RCC 7860 (cell line): ENCODE measurements around the gene CARD14.
"Not testable (repeated sequence)": the region's sequence is repeated elsewhere in the genome, so short reads cannot be mapped to it uniquely, and the experiment has no call there.

ENCODE experiments used
- DNase-seq: peaks from one replicate; pipeline ENCODE4 v3.0.0-alpha.2; 2015; ENCODE audit warnings: low spot score
- FAIRE-seq: peaks from 2 replicates; lab custom pipeline; 2012; peaks lifted over from hg19 to GRCh38; lab: Jason Lieb, UNC

Gene CARD14

DNA sequence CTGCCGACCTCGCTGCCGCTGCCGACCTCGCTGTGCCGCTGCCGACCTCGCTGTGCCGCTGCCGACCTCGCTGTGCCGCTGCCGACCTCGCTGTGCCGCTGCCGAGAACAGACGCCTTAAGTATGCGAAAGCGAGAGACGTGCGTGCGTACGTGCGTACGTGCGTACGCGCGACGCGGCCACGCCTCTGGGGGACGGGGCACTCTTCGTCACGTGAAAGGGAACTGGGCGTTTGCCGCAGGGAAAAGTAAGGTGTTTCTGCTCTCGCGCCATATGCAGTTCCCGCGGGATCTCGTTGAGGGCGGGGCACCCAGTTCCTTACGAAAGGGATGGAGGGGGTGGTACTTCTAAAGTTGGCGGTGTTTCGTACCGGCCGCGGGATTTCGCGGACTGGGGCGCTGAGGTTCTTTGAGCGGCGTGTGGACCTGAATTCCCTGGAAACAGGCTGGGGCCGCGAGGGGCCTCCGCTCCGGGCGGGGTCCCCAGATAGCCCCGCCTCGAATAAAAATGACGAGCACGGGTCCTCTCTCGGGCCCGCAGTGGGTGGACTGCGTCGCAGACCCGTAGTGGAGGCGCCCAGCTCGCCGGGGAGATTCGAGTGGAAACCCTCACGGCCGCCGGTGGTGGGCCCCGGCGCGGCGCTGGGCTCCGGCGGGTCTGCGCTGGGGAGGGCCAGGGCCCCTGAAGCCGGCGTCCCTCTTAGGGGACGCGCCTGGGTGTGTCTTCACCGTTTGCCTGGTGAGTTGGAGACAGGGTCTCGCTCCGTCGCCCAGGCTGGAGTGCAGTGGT is 22.6 kb upstream of the CARD14 start, which contains the start of gene EIF4A3:
Gene EIF4A3, minus strand, starts transcription at position 94 of the 788 bp plus-strand sequence. CDS start 167 bp downstream, outside the sequence.
- DNase-seq: peak; percentile 97
- FAIRE-seq: peak; percentile 94

DNA sequence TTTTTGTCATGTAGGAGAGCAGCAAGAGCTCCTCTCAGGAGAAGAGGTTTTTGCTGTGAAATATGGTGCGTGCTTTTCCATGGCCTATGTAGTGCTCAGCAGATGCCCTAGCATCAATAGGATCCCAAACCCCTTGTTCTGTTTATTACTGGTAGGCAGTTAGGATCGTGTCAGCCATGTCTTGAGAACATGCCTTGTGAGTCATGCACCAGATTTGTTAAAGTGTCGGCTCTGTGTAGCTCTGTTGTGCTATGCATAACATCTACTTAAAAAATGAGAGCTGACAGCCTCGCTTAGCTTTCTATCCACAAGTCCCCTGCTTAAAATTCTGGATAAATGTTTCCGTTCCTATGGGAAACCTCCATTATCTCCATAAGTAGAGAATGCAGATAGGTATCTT is 18.5 kb upstream of the CARD14 start:
- FAIRE-seq (no peak), DNase-seq (no peak)

DNA sequence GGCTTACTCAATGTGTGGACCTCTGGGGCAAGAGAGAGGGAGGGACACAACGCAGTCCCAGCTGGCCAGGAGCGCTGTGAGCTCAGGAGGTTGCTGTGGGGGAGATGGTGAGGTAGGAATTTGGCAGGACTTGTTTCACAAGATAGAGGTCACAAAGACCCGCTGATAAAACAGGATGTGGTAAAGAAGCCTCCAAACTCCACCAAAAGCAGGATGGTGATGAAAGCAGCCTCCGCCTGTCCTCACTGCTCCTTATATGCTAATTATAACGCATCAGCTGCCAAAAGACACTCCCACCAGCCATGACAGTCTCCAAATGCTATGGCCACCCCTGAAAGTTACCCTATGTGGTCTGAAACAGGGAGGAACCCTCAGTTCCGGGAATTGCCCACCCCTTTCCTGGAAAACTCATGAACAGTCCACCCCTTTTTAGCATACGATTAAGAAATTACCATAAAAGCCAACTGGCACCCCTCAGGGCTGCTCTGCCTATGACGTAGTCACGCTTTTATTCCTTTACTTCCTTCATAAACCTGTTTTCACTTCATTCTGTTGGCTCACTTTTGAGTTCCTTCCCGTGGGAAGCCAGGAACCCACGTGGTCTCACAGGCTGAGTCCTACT is 17.6 kb upstream of the CARD14 start:
- FAIRE-seq (no peak), DNase-seq (no peak)

DNA sequence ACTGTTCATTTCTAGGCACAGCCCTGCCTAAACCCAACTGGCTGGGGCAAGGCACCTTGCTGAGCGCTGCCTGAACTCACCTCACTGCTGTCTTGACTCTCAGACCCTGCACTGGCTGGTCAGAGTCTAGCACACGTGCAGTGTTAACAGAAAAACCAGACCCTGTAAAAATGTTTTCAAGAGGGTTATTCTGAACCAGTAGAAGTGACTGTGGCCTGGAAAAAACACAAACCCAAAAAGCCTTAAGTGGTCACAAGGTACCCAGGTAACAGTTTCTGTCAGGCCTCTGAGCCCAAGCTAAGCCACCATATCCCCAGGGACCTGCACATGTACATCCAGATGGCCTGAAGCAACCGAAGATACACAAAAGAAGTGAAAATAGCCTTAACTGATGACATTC is 16.8 kb upstream of the CARD14 start:
- no peak for DNase-seq
- FAIRE-seq: no peak

DNA sequence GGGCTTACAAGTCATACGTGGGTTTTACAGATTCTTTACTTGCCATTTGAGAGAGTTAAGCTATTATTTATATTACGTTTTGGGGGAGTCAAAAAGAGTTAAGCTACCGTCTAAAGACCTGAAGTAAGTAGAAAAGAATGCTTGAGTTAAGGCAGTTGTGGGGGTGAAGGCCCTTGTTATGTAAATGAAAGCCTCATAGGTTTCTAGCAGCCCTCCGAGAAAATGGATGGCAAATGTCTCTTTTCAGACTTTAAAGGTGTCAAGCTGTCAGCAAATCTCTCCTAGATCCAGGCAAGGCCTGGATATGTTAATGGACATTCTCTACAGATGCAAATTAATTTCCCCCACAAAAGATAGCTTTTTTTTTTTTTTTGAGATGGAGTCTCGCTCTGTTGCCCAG is 15.7 kb upstream of the CARD14 start:
- FAIRE-seq: no peak
- no peak for DNase-seq

DNA sequence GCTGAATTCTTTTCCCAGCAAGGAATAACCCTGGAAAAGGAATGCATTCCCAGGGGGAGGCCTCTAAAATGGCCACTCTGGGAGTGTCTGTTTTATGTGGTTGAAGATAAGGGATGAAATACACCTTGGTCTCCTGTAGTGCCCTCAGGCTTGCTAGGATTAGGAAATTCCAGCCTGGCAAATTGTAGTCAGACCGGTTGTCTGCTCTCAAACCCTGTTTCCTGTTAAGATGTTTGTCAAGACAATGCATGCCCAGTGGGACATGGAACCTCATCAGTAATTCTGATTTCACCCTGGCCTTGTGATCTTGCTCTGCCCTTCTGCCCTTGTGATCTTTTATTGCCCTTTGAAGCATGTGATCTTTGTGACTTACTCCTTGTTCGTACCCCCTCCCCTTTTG is 14.2 kb upstream of the CARD14 start:
- not testable (repeated sequence) for DNase-seq, FAIRE-seq

DNA sequence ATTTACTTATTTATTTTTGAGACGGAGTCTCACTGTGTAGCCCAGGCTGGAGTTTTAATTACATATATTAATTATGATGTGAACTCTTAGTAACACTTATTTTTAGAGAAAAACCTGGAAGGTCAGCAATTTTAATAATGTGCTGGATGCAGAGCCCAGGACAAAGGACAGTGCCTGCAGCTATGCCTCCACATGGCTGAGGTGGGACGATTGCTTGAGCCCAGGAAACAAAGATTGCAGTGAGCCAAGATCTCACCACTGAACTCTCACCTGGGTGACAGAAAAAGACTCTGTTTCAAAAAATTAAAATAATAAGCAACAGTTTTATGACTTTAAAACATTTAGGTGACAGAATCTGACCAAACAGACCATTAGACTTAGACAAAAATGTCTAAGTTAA is 11.0 kb upstream of the CARD14 start:
- FAIRE-seq: no peak

DNA sequence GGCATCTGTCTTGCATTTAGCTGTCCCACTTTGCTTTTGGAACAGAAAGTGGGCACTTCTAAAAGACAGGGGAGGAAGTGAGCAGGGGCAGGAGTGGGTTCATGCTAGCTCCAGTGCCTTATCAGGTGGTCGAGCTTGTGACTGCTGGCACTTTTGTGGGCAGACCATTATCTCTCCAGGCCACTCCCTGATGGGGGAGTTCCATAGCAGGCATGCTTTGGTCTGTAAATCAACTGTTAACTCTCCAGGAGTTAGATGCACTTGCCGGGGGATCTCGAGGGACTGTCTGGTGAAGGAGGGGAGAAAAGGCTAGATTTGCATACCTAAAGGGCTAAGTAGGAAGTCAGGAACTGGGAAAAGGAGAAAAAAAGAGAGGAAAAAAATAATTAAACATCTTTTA is 9.3 kb upstream of the CARD14 start:
- FAIRE-seq (no peak), DNase-seq (no peak)

More for the DNA sequence above, 11.0 kb upstream of the CARD14 start:
- DNase-seq: no peak

DNA sequence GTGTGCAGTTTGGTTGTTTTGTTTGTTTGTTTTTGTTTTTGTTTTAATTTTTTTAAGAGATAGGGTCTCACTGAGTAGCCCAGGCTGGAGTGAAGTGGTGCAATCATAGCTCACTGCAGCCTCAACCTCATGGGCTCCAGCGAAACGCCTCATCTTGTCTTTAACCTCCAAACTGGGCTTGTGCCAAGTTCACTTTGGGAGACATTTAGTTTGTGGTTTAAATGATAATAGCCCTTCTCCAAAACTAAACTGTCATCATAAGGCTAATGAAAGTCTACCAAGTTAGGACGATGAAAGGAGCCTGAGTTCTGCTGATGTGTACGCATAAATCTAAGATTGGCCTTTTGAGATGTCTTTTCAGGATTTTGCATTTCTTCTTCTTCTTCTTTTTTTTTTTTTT is 6.5 kb upstream of the CARD14 start:
- DNase-seq: no peak
- no peak for FAIRE-seq

DNA sequence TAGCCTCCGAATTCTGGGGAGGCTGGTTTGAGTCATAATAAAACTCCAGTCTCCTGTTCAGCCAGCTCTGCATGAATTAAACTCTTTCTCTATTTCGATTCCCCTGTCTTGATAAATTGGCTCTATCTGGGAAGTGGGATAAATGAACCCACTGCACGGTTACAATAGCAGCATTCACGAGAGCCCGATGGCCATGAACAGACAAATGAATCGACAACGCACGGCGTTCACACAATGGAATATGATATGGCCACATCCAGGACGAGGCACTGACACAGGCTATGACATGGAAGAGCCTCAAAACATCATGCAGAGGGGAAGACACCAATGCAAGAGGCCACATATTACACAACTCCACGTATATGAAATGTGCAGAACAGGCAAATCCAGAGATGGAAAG is 5.6 kb upstream of the CARD14 start:
- FAIRE-seq (no peak), DNase-seq (no peak)

DNA sequence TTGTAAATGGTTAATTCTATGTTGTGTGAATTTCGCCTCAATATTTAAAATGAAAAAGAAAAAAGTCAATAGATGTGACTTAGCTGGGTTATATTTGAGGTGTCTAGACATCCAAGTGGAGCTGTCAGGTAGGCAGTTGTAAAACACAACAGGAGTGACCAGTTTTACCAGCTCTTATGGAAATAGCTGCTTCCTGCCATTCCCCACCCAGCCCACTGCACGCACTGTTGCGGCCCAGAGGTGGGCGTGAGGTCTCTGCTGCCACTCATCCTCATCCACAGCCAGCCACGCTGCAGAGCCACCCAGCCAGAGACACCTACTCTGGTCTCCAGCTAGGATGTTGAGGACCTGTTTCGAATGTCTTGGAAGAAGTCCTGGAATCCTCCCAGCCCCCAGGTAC is 3.4 kb upstream of the CARD14 start:
- no peak for FAIRE-seq
- no peak for DNase-seq

DNA sequence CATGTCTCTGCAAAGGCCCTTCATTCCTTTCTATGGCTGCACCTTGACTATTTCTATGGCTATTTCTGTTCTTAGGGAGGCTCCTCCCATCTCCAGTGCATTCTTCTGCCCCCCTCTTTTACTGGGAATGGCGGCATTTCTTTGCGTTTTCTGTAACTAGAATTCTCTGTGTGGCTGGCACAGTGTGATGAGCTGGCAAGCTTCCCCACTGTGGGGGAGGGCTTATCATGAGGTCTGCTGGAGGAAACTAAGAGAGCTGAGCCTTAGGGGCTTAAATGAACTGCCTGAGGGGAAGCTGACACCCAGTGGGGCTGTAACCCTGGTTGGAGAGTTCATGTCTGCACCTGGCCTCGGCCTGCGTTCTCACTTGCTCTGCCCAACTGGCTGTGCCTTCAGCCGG is 1.5 kb upstream of the CARD14 start:
- DNase-seq (no peak), FAIRE-seq (no peak)

DNA sequence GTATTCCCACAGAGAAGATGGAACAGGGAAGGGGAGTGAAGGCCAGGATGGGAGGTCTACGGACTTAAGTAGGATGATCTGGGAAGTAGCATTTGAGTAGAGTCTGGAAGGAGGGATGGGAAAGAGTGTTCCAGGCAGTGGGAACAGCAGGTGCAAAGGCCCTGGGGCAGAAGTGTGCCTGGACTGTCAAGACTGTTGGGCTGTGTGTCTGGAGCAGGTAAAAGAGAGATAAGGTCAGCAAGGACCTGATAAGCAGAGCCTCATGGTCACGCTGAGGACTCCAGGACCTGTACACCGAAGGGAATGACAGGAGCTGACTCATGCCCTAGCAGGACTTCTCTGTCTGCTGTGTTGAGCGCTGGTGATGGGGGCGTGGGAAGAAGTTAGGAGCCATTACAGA is 723 bp upstream of the CARD14 start:
- FAIRE-seq (no peak), DNase-seq (no peak)

DNA sequence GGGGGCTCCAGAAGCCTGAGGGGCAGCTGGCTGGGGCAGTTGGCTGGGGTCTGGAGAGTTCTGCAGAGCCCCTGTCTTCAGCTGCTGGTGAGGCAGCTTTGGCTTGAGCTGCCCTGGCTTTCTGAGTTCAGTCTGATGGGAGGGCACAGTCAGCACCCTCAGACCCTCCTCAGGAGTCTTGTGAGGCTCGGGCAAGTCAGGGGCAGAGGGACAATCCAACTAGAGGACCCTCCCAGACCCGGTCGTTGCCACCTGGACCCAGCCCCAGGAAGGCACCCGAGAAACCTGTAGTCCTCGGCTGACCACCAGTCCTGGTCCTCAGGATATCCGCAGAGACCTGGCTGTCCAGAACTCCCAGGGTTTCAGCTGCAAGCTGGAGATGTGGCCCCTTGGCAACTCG is 1.9 kb downstream of the CARD14 start:
- DNase-seq (no peak), FAIRE-seq (no peak)

DNA sequence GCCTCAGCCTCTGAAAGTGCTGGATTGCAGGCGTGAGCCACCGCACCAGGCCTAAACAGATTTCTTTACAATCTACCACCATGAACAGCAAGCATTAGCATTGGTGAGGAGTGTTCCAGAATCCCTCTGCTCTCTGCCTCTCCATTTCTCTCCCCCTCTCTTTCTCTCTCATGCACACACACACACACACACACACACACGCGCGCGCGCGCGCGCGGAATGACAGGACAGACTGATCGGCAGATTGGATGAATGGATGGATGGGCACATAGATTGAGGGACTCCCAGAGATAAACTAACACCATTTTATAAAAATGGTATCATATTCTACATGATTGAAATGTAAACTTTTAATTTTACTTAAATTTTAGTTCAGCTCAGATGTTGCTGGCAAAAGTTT is 3.3 kb downstream of the CARD14 start:
- no peak for FAIRE-seq
- DNase-seq: no peak

DNA sequence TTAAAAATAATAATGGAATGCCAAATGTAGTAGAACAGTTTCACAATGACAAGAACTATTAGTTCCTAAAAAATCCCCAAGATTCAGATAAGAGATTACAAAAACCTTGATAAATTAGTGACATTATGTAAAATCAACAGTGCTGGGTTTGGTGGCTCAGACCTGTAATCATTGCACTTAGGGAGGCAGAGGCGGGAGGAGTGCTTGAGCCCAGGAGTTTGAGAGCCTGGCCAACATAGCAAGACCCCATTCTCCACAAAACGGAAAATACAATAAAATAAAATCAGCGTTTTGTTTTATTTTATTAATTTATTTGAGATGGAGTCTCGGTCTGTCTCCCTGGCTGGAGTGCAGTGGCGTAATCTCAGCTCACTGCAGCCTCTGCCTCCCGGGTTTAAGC is 4.1 kb downstream of the CARD14 start:
- FAIRE-seq (no peak), DNase-seq (no peak)

DNA sequence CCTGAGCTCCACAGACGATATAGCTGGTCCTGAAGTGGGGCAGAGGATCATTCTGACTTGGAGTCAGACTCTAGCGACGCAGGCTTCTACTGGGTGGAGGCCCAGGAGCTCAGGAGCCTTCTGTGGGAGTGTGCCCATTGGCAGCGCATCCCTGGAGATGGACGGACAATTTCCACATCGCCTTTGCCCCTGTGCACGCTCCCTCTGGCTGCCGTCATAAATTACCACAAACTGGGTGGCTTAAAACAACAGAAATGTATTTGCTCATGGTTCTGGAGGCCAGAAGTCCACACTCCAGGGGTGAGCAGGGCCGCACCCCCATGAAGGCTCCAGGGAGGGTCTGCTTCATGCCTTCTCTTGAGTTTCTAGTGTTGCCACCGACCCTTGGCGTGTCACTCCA is 6.9 kb downstream of the CARD14 start:
- DNase-seq (no peak), FAIRE-seq (no peak)

DNA sequence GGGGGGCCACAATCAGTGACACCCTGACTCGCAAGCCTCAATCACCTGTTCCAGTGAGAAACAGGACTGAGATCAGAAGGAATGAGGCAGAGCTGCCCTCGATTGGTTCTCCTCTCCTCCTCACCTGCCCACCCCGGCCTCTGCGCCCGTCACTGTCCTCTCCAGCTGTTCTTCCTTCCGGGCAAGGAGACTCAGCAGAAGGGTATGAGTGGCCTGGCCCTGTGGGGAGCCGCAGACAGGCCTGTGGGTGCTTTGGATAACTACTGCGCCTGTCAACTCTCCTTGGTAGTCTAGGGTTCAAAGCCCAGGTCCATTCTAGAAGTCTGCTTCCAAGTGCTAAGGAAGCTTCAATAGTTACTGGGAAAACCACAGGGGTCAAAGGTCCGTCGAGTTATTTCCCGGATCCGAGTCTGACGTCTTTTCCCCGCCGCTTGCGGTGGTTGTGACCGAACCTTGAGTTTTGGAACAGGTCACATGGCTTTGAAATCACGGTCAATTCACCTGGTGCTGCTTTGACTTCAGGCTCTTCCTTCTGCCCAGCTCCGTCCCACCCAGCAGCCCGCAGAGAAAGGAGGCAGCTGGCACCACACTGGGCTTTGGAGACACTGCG is 8.3 kb downstream of the CARD14 start:
- FAIRE-seq: no peak
- no peak for DNase-seq

DNA sequence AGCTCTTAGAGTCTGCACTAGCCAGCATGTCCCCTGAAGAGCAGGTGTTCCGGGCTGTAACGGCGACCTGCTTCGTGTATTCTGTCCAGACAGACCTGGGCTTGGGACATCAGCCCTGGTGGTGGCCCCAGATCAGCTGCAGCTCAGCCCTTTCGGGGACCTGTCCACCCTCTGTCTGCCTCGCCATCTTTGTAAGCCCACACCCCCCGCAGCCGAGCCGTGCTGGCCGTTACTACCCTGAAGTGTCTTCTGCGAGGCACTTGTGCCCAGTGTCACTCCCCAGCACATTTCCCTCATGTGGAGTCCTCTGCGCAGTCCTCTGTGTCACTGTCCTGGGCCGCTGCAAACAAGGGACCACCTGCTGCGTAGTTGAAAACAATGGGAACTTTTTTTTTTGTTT is 10.4 kb downstream of the CARD14 start:
- FAIRE-seq (no peak), DNase-seq (no peak)

DNA sequence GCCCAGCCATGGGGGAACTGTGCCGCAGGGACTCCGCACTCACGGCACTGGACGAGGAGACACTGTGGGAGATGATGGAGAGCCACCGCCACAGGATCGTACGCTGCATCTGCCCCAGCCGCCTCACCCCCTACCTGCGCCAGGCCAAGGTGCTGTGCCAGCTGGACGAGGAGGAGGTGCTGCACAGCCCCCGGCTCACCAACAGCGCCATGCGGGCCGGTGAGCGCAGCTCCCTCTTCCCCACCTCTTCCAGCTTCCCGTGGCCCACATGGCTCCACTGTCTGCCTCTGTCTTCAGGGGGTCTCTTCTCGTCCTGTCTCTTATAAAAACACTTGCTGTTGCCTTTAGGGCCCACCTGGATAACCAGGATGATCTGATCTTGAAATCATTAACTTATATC is 11.6 kb downstream of the CARD14 start:
- DNase-seq (no peak), FAIRE-seq (no peak)

DNA sequence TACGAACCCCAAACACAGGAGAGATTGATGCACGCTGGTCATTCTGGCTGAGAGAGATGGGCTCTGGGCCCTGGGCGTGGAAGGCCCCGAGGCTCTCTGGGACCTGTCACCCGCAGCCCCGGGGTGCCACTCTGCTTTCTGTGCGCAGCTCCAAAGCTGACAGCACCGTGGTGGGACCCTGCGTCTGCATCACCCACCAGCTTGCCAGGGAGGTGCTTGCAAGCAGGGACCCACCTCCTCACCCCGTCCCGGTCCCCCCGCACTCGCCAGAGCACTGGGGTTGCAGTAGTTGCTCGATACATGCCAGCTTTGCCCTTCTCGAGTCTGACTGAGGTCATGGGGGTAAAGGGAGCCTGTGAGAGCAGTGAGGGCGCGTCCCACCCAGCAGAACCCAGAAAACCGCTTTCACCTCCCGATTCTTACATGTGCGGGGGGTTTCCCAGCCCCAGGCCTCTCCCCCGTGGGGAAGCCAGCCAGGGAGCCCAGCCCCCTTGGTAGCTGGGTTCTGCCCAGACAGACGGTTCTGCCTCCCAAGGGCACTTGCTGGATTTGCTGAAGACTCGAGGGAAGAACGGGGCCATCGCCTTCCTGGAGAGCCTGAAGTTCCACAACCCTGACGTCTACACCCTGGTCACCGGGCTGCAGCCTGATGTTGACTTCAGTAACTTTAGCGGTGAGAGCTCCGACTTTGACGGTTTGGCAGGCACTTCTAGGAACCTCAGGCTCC is 12.5 kb downstream of the CARD14 start:
- no peak for DNase-seq
- FAIRE-seq: no peak

DNA sequence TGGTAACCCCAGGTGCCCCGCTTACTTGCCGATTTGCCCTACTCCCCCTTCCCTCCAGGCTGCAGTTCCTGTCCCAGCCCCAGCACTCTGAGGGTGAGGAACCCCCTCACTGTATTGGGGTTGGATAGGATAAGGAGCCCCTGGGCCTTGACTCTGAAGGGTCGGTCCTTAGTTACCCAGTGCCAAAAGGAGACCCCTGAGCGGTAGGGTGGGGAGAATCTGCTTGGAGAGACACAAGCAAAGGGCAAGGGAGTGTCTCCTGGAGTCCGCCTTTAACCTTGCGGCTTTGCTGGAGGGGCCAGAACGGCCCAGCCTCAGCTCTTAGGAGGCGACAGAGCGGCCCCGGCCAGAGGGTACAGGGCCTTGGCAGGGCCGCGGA is 13.0 kb downstream of the CARD14 start:
- DNase-seq (no peak), FAIRE-seq (no peak)
